Stimulated activated CD4-positive, alpha-beta T cell treated with anti-CD3 and anti-CD28 coated beads, TNF-alpha, amount 100 ng/mL, for 24 hours (primary cell): ENCODE results near the gene PHLDA3.

Experiments used
- DNase-seq, 3 experiments: peaks; one replicate each; pipeline ENCODE4 v3.0.0-alpha.2; 2020; ENCODE audit warnings: low read depth in 3 of 3

The PHLDA3 gene

DNA sequence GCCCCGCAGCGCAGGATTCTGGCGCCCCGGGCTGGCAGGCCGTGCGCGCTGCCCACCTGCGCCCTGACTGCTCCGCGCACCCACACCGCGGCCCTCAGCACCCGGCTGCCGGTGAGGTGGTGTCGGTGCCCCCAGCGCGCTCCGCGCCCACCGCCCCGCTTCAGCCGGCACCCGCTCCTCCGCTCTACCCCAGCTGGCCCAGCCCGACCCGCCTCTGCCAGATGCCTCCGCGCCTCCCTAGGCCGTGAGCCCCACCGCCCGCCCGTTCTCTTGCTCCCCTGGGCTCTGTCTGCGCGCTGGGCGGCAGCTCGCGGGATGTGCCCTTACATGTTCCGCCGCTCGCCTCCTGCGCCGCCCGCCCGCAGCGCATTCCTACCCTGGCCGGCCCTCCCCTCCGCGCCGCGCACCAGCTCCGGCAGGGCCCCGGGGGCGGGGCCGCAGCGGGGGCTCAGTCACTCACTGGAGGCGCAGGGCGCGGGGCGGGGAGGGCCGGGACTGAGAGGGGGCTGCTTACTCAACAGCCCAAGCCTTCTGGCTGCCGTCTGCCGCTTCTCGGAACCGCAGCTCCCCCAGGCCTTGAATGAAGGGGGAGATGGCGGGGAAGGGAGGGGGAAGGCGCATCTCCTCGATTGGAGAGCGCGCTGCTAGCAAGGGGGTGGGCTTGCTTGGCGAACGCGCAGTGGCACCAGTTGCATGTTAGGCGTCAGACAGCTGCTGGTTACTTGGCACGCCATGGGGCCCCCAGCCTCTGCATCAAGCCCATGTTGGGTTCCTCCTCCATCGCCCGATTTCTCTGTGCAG is at the start of gene PHLDA3:
PHLDA3 (minus strand) TSS at position 345 of the 801 bp plus-strand sequence. CDS start 402 bp downstream, outside the sequence.
- peak in 2 of 3 experiments; percentile 18 to 49 for DNase-seq

DNA sequence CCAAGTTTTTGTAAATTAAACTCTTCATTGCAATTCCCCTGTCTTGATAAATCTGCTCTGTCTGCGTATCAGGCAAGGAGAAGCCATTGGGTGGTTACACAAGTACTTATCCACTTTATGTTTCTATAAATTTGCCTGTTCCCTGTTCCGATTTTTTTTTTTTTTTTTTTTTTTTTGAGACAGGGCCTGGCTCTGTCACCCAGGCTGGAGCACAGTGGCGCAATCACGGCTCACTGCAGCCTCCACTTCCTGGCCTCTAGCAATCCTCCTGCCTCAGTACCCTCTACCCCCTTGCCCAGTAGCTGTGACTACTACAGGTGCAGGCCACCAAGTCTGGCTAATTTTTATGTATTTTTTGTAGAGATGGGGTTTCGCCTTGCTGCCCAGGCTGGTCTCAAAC is 49.1 kb upstream of the PHLDA3 start:
- no peak for DNase-seq

DNA sequence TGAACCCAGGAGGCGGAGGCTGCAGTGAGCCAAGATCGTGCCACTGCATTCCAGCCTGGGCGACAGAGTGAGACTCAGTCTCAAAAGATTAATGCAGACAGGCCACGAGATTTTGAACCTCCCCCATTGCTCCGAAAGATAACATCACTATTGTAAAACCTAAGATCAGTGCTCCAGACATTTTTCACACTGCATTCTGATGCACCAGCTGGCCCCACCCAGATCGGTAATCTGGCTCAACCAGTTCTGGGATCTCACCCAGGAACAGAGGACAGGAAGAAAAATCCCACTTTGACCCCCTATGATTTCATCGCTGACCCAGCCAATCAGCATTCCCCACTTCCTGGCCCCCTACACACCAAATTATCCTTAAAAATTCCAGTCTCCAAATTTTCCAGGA is 48.6 kb upstream of the PHLDA3 start:
- no peak for DNase-seq

DNA sequence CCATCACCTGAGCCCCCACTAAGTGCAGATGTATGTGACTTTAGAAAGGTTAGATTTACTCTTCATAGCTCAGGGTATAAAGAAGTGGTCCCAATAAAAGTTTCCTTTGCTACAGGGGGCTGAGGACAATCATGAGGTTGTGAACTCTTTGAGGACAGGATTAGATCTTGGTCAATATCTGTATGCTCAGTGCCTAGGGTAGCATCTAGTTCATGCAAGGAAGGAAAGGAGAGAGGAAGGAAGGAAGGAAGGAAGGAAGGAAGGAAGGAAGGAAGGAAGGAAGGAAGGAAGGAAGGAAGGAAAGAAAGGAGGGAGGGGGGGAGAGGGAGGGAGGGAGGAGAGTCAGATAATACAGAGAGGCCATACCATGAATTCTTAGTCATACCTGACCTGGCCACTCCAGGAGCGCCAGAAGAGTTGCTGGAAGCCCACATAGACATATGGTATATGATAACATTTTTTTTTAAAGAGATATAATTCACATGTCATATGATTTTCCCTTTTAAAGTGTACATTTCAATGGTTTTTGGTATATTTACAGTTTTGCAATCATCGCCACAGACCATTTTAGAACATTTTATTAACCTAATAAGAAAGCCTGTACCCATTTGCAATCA is 47.6 kb upstream of the PHLDA3 start:
- DNase-seq: no peak

DNA sequence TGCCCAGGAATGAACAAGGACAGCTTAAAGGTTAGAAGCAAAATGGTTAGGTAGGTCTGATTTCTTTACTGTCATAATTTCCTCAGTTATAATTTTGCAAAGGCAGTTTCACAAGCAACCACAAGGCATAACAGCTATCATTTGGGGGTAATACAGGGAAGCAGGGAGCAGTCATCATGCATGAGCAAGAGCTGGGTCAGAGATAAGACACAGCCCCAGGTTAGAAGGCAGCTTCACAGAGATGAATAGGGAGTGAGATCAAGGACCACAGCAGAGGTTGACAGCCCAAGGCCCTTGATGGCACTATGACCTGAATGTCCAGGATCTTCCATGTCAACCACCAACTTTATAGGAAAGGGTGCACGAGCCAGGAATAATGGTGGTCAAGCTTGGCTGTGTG is 46.9 kb upstream of the PHLDA3 start:
- no peak for DNase-seq

DNA sequence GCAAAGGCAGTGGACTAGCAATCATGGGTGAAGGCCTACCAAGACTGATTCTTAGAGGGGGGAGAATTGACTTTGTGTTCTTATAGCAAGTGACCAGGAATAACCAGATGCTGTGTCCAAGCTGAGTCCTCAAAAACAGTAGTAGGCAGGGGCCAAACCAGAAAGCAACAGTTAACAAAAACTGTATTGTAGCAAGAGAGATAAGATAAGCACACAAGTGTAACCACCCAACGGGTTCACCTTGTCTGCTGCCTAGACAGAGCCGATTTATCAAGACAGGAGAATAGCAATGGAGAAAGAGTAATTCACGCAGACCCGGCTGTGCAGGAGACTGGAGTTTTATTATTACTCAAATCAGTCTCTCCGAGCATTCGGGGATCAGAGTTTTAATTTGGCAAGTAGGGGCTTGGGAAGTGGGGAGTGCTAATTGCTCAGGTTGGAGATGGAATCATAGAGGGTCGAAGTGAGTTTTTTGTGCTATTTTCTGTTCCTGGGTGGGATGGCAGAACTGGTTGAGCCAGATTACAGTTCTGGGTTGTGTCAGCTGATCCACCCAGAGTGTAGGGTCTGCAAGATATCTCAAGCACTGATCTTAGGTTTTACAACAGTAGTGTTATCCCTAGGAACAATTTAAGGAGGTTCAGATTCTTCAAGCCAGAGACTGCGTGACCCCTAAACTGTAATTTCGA is 46.2 kb upstream of the PHLDA3 start:
- DNase-seq: no peak

DNA sequence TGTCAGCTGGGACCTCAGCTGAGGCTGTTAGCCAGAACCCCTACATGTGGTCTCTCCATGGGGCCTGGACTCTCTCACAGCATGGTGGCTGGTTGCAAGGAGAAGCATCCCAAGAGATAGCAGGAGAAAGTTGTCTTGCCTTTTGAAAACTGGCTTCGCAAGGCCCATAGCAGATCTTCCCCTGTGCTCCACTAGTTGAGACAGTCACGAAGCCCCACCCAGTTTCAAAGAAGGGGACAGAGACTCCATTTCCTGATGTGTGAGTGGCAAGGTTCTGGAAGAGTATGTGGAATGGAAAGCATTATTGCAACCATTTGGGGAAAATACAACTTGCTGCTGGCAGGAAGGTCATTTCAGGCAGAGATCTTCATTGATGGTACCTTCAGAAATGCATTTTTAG is 45.5 kb upstream of the PHLDA3 start:
- DNase-seq: no peak

DNA sequence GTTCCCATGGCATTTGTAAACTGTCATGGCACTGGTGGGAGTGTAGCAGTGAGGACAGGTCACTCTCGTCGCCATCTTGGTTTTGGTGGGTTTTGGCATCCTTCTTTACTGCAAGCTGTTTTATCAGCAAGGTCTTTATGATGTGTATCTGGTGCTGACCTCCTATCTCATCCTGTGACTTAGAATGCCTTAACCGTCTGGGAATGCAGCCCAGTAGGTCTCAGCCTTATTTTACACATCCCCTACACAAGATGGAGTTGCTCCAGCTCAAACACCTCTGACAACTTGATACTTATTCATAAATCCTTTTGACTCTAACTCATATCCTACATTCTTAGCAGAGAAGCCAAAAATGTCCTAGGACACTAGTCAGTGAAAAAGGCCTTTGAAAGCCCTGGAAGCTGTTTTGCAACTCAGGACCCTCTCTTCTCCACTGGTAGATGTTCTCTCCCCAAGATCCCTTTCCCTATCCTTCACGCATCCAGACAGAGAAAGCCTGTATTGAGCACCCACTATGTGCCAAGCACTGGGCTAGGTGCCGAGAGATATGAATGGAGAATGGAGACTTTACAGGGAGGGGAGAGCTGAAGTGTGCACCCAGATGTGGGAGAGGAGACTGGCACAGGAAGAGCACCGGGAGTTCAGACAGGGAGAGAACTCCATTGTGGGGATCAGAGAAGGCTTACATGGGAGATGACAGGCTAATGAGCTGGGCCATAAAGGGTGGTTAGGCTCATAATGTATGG is 44.7 kb upstream of the PHLDA3 start:
- DNase-seq: no peak

DNA sequence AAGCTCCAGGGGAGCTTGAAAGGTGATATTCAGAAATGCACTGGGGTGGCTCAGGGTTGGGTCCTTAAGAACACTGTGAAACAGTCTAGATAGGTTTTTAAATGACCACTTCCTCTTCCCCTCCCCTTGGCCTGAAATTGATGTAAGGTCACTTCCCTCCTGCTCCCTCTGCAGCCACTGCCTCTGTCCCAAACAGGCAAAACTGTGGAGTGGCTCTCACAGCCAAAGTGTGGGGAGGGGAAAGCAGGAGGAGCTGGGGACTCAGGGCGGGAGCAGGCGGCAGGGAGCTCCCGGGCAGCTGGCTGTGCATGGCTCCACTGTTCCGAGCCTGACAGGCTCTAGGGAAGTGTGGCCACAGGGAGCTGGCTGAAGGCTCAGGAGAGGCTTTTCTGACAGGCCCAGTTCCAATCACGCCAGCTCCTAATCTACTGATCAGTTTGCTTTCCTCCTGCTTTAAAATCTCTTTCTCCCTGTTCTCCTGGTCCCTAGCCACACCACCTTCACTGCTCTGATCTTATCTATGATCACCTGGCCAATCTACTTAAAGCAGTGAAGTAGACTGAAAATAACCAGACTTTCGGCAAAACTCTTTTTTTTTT is 43.1 kb upstream of the PHLDA3 start:
- DNase-seq: no peak

DNA sequence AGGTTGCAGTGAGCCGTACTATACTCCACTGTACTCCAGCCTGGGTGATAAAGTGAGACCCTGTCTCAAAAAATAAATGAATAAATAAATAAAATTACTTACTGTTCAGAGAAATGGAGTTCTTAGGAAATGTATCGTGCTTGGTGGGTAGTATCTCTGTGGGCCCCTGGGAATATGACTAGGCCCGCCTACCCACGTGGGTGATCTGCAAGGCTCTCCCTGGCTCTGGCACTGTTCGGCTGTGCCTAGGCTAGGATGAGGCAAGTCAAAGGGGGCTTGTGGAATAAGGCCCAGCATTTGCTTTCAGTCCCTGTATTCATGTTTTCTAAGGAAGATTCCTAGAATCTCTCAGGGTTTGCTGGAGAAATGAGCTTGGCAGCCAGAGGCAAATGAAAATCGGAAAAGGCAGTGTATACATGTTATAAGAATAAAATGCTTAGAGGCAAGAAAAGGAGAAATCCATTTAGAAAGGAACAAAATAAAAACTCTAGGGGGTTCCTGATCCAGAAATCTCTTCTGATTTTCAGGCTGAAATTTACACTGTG is 42.5 kb upstream of the PHLDA3 start:
- DNase-seq: no peak

DNA sequence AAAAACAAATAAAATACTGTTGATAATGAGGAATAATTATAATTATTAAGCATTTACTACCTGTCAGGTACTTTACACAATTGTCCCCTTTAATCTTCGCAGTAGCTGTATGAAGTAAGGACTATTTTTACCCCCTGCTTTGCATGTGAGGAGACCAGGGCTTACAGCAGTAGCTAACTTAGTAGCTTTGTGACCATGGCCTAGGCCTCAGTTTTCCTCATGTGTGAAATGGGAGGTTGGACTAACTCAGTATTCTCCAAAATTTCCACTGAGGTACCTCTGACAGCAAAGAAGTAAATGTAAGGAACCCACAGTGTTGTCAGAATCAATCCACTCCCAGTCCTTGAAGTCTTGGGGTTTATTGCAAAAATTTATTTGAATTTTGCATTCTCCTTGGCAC is 41.7 kb upstream of the PHLDA3 start:
- no peak for DNase-seq

DNA sequence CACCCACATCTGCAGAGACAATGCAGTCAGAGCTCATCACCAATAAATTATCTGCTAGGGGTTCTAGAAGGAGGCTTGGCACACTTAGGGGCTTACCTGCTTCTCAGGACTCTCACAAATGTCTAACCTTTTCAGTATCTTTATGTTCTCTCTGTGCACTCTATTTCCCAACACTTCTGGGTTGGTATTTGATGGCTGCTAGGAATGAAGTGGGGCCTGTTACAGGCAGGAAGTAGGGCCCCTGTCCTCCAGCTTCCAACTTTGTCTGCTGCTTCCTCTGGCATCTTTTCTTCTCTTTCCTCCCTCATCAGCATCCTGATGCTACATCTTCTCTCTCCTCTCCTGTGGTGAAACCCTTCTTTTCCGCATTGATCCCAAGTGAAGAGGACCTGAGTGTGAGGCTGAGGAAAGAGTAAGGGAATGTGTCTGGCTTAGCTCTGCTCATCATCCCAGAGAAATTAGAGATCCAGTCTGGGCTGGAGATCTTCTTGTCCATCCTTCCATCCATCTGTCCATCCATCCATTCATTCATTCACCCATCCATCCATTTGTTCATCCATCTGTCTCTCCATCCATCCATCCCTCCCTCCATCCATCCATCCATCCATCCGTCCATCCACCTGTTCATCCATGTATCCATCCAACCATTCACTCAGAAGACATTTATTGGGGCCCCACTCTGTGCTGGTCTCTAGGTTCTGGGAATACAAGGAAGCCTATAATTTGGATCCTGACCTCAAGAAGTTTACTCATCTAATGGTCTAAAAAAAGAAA is 40.8 kb upstream of the PHLDA3 start:
- no peak for DNase-seq

DNA sequence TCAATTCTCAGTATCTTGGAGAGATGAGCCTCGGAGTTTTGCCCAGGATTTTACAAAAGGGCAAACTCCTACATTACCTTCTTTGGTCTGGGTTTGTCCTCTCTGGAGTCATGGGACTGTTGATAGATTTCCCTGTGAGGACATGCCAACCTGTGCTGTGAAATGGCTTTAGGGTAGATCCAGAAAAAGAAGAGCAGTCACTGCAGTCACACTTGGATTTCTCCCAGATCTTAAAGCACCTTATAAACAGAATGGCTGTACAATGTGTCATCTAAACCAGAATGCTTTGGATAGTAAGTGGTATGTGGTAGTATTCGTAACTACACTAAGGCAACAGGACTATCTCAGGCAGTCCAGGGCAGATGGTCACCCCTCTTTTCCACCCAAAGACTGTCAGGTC is 39.8 kb upstream of the PHLDA3 start:
- no peak for DNase-seq

DNA sequence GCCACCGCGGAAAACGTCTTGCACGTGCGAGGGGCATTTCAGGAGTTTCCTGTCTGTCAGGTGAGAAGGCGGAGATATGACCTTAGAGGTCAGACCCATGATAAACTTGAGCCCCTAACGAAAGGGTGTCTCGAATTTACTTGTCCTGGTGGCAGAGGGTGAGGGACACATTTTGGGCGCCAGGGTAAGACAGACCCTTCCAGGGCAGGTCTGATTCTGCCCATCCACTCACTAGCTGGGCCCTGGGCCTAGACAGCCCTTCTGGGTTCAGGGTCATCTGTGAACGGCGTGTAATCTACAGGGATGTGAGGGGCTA is 38.3 kb upstream of the PHLDA3 start:
- DNase-seq: no peak

DNA sequence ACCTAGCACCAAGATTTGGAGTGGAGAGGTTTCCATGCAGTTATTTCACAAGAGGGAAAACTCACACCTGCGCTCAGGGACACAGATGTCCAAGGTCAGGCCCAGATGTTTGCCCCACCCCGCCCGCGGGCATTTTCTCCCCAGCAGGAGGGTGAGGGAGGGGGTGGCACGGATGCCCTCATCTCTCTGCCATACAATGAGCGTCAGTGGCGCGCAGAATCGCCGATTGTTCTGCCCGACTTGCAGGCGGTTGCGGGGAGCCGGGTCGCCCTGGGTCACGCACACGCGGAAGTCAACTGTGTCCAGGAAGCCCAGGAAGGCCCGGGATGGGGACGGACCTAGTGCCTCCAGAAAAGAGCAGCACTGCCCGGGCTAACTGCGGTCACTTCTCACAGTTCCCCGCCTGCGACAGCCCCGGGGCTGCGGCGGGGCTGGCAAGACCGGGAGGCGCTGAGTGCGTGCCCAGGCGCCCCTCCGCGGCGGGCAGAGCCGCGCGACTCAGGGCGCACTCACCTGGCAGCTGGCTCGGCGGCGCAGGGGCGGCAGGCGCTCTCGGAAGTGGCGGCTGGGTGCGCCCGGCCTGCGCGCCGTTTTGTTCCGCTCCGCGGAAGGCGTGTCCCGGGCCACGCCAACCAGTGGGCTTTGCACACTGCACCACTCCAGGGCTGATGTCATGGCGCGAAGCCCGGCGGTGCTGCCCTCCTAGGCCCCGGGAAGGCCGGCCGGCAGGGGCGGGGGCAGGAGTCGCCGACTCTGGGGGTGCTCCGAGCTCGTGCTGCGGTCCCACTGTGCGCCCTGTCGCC is 37.8 kb upstream of the PHLDA3 start, which contains the start of gene CSRP1:
CSRP1 (minus strand) TSS at position 567 of the 803 bp plus-strand sequence. CDS start 10,820 bp downstream, outside the sequence.
- DNase-seq: peak; percentile 69 to 82 (median 71)

DNA sequence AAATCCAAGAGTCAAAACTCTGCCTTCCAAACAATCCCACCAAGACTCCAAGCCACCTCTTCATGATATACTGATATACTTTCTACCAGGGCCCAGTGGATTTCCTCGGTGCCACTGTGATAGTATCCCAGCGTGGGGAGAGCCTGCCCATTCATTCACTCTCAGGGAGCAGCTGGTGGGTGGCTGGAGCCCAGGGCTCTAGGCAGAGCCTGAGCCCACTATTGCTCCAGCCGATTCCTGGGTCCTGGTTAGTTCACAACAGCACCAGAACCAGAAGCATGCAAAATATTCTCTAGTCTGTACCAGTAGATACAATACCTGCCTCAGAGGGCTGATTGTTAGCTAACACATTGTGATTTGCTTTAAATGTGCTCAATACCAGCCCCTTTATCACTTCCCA is 37.1 kb upstream of the PHLDA3 start:
- no peak for DNase-seq

DNA sequence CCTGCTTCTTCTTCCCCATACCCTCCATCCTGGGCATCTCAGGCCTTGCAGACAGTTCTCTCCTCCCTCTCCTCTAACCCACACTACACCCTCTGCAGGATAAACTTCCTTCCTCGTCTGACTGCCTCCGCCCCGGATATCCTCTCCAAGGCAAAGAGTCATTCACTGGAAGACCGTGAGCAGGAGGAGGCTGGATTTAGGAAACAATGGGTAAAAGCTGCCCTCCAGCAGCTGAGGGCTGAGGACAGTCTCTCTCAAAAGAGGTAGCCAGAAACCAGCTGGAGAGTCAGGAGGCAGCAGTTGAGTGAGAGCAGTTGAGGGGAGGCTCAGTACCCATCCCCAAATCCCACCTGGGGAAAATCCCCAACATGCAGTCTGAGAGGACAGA is 36.5 kb upstream of the PHLDA3 start:
- no peak for DNase-seq

DNA sequence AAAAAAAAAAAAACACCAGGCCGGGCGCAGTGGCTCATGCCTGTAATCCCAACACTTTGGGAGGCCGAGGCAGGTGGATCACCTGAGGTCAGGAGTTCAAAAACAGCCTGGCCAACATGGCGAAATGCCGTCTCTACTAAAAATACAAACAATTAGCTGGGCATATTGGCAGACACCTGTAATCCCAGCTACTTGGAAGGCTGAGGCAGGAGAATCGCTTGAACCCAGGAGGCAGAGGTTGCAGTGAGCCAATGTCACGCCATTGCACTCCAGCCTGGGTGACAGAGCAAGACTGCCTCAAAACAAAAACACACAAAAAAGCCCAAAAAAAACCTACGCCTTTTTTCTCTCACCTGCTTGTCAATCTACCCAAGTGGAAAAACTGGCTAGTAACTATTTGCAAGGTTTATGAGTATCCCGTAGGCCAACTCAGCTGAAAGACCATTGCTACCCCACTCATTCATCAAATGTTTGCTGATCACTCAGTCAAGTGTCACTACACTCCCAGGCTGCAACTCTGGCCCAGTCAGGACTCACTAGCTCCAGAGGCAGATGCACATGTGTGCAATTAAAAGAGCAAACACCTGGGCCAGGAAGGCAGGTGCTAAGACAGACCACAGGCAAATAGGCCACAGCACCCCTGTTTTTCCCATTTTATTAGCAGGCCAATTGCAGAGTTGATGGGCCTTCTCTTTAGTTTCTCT is 36.0 kb upstream of the PHLDA3 start:
- no peak for DNase-seq

DNA sequence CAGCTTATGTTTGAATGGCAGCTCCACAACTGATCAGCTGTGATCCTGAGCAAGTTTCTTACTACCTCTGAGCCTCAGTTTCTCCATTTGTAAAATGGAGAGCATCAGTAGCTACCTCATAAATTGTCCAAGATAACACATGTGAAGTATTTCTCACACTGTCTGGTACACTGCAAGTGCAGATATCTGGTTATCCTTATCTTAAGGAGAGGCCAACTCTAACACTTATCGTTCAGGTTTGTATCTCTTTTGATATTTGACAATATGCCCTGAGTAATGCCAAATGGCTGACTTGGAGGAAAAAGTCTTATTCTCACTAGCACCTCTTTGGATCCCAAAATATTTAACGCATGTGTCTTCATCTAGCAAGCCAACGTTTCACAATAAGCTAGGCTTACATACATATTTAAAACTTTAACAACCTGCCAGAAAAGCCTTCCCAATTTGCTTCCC is 35.2 kb upstream of the PHLDA3 start:
- no peak for DNase-seq
